ENCODE data around the gene TNS1. TPM values are rescaled to one million over a fixed set of nuclear protein-coding genes. Genes with fewer than 3 reads are reported as not detected.

The TNS1 gene
- total RNA-seq, 1 donor from 2014 or later = 59.2 TPM

DNA sequence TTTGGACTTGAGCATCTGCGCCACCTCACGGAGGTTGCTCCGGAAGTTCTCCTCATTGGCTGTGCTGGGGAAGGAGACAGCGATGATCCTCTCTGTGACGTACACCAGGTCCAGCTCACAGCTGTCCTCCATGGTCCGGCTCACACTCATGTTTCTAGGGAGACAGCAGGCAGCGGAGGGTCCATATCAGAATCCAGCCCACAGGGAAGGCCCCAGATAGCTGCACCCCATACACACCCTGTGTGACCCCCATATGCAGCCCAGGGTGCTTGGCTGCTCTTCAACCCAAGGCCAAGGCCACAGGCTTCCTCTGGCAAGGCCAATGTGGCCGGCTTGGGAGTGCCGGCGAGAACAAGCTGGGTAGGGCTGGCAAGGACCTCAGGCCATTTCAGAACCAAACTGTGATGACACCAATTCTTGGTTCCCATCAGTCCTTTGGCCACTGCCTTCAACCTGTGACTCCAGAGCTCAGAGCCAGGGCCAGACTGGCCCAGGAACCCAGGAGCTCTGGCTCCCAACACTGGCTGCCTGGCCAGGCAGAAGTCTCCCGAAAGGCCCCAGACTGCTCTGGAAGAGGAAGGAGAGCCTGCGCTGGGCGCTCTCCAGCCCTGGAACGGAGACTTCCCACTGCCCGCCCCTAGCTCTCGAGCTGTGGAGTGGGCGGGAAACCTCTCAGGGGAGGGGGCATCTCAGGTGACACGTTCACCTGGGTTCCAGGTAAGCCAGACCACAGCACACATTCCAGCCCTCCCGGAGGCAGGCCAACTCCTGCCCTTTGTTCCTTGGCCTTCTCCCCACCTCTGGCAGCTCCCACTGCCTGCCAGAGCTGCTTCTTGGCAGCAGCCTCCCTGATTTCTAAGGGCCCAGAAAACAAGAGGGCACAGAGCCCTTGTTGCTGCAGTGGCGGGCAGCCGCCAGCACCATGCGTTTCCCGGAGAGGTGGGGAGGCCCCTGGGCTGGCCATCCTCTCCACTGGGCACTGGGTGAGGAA lies 104.7 kb downstream of the TNS1 start:
- Mint-ChIP-seq H3K4me3 (no peak overlapping the region), H3K4me1 (ENCODE audit: unreplicated experiment) (peaks cover 11% of the 10 kb centered on the region), H3K27ac (no peak overlapping the region), H3K27me3 (no peaks in the 10 kb centered on the region), H3K36me3 (peaks cover 3% of the 10 kb centered on the region), H3K9me3 (no peaks in the 10 kb centered on the region)
- no peak for TF ChIP-seq CTCF (conservative IDR thresholded peaks at IDR 0.05)
- DNase-seq (ENCODE audit: extremely low spot score, unreplicated experiment) = no peak

GRCh38 chr2:217897091-217897715 lies 105.6 kb downstream of the TNS1 start:
- Mint-ChIP-seq H3K36me3 (peaks cover 3% of the 10 kb centered on the region), H3K9me3 (no peaks in the 10 kb centered on the region), H3K4me1 (ENCODE audit: unreplicated experiment) (peaks cover 6% of the 10 kb centered on the region), H3K27ac (no peak overlapping the region), H3K27me3 (no peaks in the 10 kb centered on the region), H3K4me3 (no peak overlapping the region)
- no peak for TF ChIP-seq CTCF (conservative IDR thresholded peaks at IDR 0.05)
- DNase-seq (ENCODE audit: extremely low spot score, unreplicated experiment) = no peak

GRCh38 chr2:217895070-217895635 lies 107.6 kb downstream of the TNS1 start:
- Mint-ChIP-seq H3K27ac (no peak overlapping the region), H3K27me3 (no peaks in the 10 kb centered on the region), H3K9me3 (no peaks in the 10 kb centered on the region), H3K36me3 (peaks cover 5% of the 10 kb centered on the region), H3K4me1 (ENCODE audit: unreplicated experiment) (no peaks in the 10 kb centered on the region), H3K4me3 (no peak overlapping the region)
- no peak for DNase-seq (ENCODE audit: extremely low spot score, unreplicated experiment)
- no peak for TF ChIP-seq CTCF (conservative IDR thresholded peaks at IDR 0.05)

DNA sequence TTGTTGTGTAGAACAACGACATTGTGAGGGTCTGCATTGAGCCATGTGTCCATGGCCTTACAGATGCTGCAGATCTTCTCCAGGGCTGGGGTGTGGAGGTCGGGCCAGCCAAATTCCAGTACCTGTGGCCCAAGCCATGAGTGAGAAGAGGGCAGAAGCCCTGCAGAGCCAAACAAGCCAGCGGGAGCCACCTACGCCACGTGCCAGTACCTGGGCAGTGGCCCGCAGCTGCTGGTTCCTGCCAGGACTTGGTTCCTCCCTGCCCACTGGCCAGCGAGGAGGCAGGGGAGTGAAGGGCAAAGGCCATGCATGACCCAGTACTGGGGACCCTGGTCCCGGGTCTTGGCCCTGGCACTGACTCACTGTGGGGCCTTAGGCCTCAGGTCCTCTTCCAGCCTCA lies 109.4 kb downstream of the TNS1 start:
- H3K4me3 Mint-ChIP-seq = no peak overlapping the region
- DNase-seq (ENCODE audit: extremely low spot score, unreplicated experiment) = no peak
- no peaks in the 10 kb centered on the region for H3K4me1 Mint-ChIP-seq (ENCODE audit: unreplicated experiment)
- H3K27ac Mint-ChIP-seq = no peak overlapping the region
- H3K9me3 Mint-ChIP-seq = no peaks in the 10 kb centered on the region
- H3K36me3 Mint-ChIP-seq = peaks cover 13% of the 10 kb centered on the region
- H3K27me3 Mint-ChIP-seq = no peaks in the 10 kb centered on the region
- no peak for TF ChIP-seq CTCF (conservative IDR thresholded peaks at IDR 0.05)

DNA sequence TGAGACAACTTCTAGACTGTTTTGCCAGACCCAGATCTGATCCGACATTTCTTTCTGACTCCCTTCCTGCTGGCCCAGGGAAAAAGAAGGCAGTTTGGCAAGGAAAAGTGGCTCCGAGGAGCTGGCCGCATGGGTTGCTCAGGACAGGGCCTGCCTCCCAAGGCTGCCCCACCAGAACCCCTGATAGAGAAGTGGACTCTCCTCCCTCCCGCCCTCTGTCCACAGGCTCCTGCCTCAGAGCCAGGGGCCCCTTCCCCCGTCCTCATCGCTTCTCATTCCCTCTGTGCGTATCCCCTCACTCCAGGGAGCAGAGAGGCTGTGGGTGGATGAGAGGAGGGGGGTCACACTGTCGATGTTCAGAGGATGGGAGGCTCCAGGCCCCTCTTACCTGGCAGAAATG lies 110.2 kb downstream of the TNS1 start:
- Mint-ChIP-seq H3K4me3 (no peak overlapping the region), H3K9me3 (no peaks in the 10 kb centered on the region), H3K27me3 (no peaks in the 10 kb centered on the region), H3K4me1 (ENCODE audit: unreplicated experiment) (no peaks in the 10 kb centered on the region), H3K27ac (no peak overlapping the region), H3K36me3 (peaks cover 16% of the 10 kb centered on the region)
- TF ChIP-seq CTCF (conservative IDR thresholded peaks at IDR 0.05) = no peak
- DNase-seq (ENCODE audit: extremely low spot score, unreplicated experiment) = no peak

Measured in type B pancreatic cell (in vitro differentiated cells).